ENCODE results near the gene PDZD4.

- TF ChIP-seq EZH2 (IDR thresholded peaks at IDR 0.05; ENCODE audit: insufficient read depth, poor library complexity, severe bottlenecking) (no peak), EZH2phosphoT487 (IDR thresholded peaks at IDR 0.05; ENCODE audit: insufficient read depth, low read depth) (no peak)
Observed at GRCh38 chrX:153762626-153763173, 67.6 kb downstream of the PDZD4 start.

All from GM23248 (cell line).